NCI-H2196 treated with DMSO at 0.1 percent for 48 hours (cell line): ENCODE measurements around the gene WDR49.
"Not testable (repeated sequence)": the region's sequence is repeated elsewhere in the genome, so short reads cannot be mapped to it uniquely, and the experiment has no call there.

ENCODE experiments used
- DNase-seq: peaks from one replicate; lab custom pipeline; 2025; ENCODE audit not compliant: unreplicated experiment; lab: John Stamatoyannopoulos, UW

WDR49 gene

DNA sequence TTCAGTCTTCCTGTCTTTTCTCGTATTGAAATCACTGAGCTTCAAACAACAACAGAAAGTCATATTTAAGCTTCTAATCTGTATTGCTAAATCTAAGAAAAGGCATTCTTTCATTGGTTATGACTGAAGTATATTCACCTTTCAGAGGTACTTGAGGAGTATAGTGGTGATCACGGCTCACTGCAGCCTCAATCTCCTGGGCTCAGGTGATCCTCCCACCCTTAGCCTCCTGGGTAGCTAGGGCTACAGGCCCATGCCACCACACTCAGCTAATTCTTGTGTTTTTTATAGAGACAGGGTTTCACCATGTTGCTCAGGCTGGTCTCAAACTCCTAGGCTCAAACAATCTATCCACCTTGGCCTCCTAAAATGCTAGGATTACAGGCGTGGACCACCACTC lies 38.7 kb downstream of the WDR49 start:
- DNase-seq = no peak

- not testable (repeated sequence) for DNase-seq
Observed at GRCh38 chr3:167614196-167614595, 39.5 kb downstream of the WDR49 start.

DNA sequence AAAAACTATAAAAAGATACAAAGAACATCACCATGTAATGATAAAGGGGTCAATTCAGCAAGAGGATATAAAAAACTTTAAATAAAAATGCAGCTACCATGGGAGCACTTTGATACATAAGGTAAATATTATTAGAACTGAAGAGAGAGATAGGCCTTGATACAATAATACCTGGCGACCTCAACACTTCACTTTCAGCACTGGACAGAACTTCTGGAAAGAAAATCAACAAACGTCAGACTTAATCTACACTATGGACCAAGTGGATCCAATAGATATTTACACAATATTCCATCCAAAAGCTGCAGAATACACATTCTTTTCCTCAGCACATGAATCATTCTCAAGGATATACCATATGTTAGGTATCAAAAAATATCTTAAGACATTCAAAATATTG lies 42.0 kb downstream of the WDR49 start:
- DNase-seq = no peak

- DNase-seq = no peak
Observed at GRCh38 chr3:167609156-167609555, 44.6 kb downstream of the WDR49 start.

DNA sequence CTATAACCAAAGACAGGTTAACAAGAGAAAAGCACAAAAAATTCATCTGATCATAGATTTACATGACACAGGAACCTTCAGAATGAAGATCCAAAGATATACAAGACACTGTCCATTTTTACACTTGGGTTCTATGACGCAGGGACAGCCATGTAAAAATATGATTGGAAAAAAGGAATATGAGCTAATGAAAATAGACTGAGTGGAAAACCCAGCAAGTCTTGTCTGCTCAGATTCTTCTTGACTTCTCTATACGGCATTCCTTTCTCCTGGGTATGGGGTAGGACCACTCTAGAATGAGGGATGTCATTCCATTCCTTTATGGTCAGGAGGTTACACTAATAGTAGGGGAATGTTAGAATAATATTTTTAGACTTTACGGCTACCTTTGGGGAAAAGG lies 46.9 kb downstream of the WDR49 start:
- no peak for DNase-seq

- DNase-seq = no peak
Observed at GRCh38 chr3:167605871-167606270, 47.9 kb downstream of the WDR49 start.

GRCh38 chr3:167602041-167602440 lies 51.7 kb downstream of the WDR49 start:
- no peak for DNase-seq

DNA sequence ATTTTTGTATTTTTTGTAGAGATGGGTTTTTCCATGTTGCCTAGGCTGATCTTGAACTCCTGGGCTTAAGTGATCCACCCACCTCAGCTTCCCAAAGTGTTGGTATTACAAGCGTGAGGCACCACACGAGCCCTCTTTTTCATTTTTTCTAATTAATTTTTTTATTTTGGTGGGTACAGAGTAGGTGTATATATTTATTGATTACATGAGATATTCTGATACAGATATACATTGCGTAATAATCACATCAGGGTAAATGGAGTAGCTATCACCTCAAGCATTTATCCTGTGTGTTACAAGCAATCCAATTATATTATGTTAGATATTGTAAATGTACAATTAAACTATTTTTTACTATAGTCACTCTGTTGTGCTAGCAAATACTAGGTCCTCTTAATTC lies 66.1 kb downstream of the WDR49 start:
- DNase-seq = no peak

GRCh38 chr3:167575000-167575600 lies 78.6 kb downstream of the WDR49 start:
- no peak for DNase-seq

GRCh38 chr3:167572991-167573390 lies 80.8 kb downstream of the WDR49 start:
- DNase-seq = no peak

DNA sequence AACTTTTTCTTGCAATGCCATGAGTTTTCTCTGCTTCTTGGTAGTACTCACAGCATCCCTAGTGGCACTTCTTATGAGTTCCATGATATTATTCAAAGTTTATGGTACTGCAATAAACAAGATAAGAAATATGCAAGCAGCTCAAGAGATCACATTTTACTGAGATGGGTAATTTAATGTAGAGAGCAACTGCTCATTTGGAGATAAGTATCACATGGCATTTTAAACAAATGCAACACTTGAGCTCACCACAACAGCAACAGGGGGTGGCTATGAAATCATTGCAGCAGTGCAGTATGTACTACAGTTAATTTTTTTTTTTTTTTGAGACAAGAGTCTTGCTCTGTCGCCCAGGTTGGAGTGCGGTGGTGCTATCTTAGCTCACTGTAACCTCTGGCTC lies 85.1 kb downstream of the WDR49 start:
- DNase-seq = no peak

DNA sequence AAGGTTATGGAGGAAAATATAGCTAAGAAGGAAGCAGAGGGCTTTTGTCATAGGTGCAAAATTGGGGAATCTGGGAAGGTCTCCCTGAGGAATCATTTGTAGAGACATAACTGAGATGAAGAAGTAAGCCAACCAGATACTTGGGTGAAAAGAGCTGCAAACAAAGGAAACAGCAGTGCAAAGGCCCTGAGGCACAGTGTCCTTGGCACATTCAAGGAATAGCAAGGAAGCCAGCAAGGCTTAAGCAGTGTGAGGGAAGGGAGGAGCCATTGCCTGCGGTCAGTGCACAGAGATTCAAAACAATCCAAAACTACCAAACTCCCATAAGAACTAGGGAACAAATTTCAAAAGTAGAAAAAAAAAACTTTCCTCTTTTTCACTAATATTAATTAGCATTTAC lies 88.3 kb downstream of the WDR49 start:
- no peak for DNase-seq

DNA sequence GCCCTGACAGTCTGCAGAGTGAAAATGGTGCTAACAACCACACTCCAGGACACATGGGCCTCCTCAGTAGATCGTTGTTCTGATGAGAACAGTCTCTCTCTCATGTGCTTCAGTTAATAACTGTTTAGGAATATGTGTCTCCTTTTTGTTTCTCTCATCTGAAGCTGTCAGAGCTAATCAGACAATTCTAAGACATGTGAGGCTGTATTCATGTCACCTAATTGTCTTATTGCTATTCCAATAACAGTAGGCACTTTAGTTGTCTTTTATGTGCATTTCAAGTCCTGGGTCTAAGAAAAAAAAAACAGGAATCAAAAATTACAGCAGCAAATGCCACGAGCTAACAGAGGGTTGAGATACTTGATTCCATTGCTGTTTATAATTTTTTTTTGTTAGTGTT lies 89.1 kb downstream of the WDR49 start:
- DNase-seq = no peak

- DNase-seq = no peak
Observed at GRCh38 chr3:167559924-167560323, 93.8 kb downstream of the WDR49 start.

- no peak for DNase-seq
Observed at GRCh38 chr3:167554898-167555297, 98.8 kb downstream of the WDR49 start.

- no peak for DNase-seq
Observed at GRCh38 chr3:167538081-167538480, 115.7 kb downstream of the WDR49 start.

GRCh38 chr3:167521006-167521355 lies 132.8 kb downstream of the WDR49 start:
- DNase-seq = no peak

DNA sequence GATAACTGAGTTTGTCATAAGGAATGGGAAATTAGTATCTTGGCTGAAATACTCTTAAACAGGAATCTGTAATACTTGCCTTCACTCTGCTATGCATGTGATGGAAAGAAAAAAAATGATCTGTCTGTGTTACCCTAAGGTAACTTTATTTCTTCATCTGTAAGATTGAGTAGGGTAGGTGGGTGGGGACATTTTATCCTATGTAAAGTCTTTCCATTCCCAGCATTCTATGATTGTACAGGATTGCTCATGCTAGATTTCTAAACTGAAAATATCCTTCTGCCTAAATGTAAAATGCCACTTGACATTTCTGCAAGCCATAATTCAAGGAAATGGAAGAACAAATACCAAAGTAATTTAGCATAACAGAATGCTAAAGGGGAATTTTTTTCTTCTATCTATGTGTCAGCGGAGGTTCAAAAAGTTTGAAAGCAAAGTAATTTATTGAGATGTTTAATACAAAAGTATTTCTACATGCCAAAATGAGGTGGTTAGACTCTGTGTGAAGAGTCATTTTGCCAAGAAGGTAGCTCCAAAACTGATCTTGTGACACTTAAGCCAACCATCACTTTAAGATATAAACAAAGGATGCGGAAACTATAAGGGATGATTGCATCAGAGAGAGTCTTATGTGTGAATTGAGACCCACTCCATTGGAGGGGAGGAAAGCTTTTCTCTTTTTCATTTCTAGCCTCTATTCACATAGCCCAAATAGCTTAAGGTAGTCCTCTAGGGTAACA lies 133.3 kb downstream of the WDR49 start:
- DNase-seq = no peak

- DNase-seq = no peak
Observed at GRCh38 chr3:167507954-167508353, 145.8 kb downstream of the WDR49 start.

DNA sequence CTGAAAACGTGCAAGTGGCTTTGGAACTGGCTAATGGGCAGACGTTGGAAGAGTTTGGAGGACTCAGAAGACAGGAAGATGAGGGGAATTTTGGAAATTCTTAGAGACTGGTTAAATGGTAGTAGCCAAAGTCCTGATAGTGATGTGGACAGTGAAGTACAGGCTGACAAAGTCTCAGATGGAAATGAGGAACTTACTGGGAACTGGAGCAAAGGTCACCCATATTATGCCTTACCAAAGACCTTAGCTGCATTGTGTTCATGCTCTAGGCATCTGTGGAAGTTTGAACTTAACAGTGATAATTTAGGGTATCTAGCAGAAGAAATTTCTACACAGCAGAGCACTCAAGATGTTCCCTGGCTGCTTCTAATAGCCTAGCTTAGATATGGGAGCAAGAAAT lies 151.3 kb downstream of the WDR49 start:
- DNase-seq = no peak

- DNase-seq = no peak
Observed at GRCh38 chr3:167501941-167502340, 151.8 kb downstream of the WDR49 start.

DNA sequence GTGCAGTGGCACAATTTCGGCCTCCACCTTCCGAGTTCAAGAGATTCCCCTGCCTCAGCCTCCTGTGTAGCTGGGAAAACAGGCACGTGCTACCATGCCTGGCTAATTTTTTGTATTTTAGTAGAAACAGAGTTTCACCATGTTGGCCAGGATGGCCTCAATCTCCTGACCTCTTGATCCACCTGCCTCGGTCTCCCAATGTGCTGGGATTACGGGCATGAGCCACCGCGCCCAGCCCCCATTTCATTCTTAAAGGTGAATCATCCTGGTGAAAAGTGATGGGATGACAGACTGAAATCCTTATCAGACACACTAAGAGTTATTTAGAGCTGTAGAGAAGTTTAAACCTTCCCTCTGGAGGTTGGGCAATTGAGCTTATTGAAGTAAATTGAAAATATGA lies 155.8 kb downstream of the WDR49 start:
- no peak for DNase-seq

- no peak for DNase-seq
Observed at GRCh38 chr3:167493244-167493643, 160.5 kb downstream of the WDR49 start.
